Activated CD4-positive, alpha-beta T cell treated with anti-CD3 and anti-CD28 coated beads, Interleukin-2, amount 50 U/mL, for 4 hours (primary cell): ENCODE measurements around the gene LYZL1.
"Not testable (repeated sequence)": the region's sequence is repeated elsewhere in the genome, so short reads cannot be mapped to it uniquely, and the experiment has no call there.

ENCODE experiments used
- DNase-seq, 2 experiments: peaks; one replicate each; pipeline ENCODE4 v3.0.0-alpha.2; 2020

The LYZL1 gene

GRCh38 chr10:29265210-29265768 is 23.6 kb upstream of the LYZL1 start:
- no peak for DNase-seq

DNA sequence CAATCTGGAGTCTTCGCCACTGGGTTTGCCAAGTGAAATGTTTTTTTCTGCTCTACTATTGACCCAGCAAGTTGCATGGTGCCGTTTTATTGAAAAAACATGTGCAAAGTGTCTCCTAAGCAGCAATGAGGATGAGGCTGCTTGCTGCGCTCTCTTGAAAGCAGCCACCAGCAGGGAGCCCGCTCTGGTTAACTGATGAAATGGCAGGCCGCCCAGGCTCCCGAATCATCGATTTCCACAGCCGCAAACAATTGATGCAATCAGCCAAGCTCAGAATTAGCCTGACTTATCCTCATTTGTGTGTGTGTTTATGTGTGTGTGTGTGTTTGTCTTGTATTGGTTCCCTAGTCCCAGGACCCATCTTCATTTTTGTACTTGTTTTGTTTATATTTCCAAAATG is 22.2 kb upstream of the LYZL1 start:
- DNase-seq, result no peak

GRCh38 chr10:29268011-29268410 is 20.9 kb upstream of the LYZL1 start:
- DNase-seq, result no peak

DNA sequence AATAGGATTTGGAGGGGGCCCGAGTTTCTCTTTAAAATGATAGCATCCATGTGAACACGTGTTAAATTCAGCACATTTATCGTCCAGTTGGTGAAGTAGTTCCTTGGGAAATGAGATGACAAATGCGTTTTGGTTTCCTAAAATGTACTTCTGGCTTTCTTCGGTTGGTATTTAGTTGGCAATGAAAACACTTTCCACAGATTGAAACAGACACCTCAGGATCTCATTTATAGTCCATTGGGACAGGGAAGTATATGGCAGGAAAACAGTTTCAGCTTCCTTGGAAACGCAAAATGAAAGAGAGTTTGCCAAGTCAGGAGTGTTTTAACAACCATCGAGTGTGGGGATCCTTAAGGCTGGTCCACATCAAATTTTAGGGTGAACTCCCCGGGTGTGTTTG is 19.4 kb upstream of the LYZL1 start:
- no peak for DNase-seq

GRCh38 chr10:29270883-29271282 is 18.0 kb upstream of the LYZL1 start:
- DNase-seq, result no peak

DNA sequence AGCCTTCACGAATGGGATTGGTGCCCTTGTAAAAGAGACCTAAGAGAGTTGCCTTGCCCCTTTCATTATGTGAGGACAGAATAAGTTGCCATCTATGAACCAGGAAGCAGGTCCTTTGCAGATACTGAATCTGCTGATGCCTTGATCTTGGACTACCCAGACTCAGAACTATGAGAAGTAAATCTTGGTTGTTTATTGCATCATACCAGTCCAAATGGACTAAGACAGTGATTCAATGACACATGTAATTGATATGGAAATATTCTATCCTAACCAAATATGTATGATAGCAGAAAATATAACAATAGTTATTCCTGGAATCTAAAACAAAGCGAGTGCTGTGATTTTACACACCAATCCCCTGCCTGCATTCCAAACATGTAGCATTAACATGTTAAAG is 17.0 kb upstream of the LYZL1 start:
- no peak for DNase-seq

- no peak for DNase-seq
Observed at GRCh38 chr10:29273478-29273877, 15.4 kb upstream of the LYZL1 start.

DNA sequence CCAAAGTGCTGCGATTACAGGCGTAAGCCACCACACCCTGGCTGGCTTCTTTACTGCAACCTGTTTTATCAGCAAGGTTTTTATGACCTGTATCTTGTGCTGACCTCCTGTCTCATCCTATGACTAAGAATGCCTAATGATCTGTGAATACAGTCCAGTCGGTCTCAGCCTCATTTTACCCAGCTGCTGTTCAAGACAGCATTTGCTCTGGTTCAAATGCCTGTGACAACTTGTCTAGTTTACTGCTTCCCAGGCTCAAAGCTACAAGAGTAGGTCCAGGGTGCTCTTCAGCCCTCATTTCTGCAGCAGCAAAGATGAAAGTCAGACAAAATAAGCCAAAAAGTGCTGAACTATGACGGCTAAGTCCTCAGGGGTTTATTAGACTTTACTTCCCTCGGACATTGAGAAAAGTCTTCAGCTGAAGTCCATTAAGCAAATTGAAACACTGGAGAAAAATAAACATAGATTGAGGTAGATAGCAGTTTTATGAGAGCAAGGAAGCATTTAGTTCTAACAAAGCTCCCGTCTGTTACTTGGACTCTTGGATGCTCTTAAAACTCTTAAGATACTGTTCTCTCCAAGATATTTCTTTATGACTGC is 12.5 kb upstream of the LYZL1 start:
- DNase-seq, result no peak

GRCh38 chr10:29277296-29277695 is 11.6 kb upstream of the LYZL1 start:
- DNase-seq, result no peak

DNA sequence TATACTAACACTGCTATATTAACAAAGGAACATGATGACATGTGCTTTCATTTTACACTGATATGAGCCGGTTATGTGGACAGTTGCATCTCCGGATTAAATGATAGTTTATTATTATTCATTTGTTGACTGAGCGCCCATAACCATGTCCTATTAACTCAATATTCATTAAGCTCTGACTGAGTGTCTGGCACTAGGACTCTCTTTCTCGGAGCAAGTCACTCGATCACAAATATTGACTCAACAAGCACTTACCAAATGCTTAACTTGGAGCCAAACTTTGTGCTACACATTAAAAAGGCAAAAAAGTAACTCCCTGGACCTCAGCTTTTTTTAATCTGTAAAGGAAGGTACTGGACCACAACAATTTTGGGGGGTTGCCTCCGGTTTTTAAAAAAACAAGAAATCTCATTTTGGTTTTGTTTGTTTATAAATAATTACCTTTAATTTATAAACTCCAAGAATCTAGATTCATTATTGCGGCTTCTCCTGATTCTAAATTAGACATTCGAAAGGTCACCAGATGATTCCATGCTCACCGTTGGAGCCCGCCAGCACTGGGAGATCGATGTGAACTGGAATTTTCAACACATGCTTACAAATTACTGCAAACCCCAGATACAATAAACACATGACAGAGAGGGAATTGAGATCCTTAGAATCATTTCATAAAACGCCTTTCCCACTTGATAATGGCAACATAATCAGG is 8.9 kb upstream of the LYZL1 start:
- no peak for DNase-seq

- DNase-seq, result no peak
Observed at GRCh38 chr10:29280488-29280840, 8.4 kb upstream of the LYZL1 start.

DNA sequence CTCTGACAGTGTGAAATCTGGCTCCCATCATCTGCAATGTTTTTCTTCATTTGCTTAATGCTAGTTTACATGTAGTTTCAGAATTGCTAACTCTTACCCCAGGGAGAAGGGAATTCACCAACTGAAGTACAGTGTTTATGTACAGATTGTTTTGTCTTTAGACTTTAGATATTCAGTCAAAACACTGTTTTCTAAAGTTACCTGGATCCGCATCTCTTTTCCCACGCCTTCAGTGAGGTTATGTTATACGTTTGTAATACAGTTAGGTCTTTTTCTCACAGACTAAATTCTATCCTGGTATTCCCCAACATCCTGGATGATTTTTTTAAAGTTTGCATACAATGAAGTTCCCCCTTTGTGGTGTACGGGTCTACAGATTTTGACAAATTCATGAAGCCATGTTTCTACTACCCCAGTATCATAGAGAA is 3.2 kb upstream of the LYZL1 start:
- DNase-seq, result no peak

DNA sequence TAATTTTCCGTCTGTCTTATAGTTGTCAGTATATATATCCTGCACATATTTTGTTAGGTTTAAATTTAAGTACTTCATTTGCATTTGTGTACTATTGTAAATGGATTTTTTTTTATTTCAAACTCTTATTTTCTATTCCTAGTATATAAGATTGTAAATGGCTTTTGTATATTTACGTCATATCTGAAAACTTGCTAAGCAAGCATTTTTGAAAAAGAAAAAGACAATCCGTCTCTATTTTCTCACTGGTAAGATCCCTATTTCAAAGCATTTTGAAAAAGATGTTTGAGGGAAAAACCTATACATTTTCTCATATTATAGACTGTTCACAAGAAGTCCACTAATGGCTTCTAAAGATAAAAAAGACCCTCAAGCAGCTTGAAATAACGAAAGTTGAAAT is 1.2 kb upstream of the LYZL1 start:
- DNase-seq, result no peak

DNA sequence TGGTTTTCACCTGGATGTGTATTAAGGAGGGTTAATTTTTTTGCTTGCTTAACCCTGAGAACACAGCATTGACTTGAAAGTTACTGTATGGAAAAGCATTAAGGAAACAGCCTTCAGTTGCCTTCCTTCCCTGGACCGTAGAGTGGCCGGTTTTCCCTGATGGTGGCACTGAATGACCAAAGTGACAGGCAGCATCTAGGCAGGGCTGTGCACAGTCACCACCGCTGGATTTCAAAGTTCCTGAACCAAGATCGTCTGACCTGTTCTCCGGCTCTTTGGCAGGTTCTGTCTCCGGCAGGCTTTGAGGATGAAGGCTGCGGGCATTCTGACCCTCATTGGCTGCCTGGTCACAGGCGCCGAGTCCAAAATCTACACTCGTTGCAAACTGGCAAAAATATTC is 2.7 kb downstream of the LYZL1 start:
- DNase-seq, result not testable (repeated sequence)

GRCh38 chr10:29292406-29292805 is 3.5 kb downstream of the LYZL1 start:
- DNase-seq, result not testable (repeated sequence)

GRCh38 chr10:29295813-29296212 is 6.9 kb downstream of the LYZL1 start:
- no peak for DNase-seq

DNA sequence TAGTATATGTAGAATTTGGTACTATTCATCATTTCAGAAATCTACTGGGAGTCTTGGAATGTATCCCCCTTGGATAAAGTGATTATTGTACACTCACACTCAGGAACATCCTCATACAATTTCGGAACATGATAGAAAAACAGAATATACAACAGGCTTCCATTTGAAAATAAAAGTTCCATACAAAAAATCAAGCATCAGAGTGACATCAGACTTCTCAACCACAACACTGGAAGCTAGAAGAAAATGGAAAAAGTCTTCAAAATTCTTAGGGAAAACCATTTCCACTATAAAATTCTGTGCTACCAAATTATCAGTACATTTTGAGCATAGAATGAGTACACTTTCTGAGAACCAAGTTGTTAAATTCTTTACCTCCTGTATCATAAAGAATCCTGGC is 8.8 kb downstream of the LYZL1 start:
- DNase-seq, result no peak

DNA sequence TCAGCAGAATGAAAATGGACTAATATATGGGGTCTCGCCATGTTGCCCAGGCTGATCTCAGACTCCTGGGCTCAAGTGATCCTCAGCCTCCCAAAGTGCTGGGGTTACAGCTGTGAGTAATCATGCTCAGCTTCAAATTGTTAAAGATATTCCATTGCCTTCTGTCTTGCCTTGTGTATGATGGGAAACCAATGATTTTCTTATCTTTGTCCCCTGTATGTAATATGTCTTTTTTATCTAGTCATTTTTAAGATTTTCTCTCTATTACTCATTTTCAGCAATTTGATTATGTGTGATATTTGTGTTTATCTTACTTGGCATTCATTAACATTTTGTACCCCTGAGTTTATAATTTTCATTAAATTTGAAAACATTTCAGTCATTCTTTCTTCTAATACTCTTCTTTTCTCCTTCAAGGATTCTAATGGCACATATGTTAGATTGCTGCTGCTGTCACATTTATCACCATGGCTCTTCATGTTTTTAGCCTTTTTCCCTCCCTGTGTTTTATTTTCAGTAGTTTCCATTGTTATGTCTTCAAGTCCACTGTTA is 12.6 kb downstream of the LYZL1 start:
- DNase-seq, result no peak

- DNase-seq, result no peak
Observed at GRCh38 chr10:29302499-29302898, 13.6 kb downstream of the LYZL1 start.

GRCh38 chr10:29304264-29304994 is 15.6 kb downstream of the LYZL1 start:
- no peak for DNase-seq

DNA sequence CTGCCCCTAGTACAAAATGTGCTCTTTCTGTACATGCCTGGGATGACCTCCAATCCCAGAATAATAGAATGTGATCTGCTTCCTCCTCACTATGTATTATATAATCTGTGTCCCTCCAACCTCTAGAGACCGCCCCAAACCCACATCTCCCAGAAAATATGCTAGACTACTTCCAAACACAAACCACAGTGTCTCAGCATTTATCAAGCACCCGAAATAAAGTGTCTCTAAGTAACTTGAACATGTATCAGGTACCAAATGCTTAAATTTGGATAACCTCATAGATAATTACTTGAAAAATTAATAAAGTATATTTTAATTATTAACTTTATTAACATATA is 16.1 kb downstream of the LYZL1 start:
- no peak for DNase-seq

DNA sequence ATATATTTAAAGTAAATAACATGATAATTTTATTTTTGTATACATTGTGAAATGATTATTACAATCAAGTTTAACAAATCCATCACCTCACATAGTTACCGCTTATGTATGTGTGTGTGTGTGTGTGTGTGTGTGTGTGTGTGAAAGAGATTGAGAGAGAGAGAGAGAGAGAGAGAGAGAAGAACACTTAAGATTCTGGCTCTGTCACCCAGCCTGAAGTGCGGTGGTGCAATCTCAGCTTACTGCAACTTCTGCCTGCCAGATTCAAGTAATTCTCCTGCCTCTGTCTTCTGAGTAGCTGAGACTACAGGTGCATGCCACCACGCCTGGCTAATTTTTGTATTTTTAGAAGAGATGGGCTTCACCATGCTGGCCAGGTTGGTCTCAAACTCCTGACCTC is 17.8 kb downstream of the LYZL1 start:
- DNase-seq, result no peak

DNA sequence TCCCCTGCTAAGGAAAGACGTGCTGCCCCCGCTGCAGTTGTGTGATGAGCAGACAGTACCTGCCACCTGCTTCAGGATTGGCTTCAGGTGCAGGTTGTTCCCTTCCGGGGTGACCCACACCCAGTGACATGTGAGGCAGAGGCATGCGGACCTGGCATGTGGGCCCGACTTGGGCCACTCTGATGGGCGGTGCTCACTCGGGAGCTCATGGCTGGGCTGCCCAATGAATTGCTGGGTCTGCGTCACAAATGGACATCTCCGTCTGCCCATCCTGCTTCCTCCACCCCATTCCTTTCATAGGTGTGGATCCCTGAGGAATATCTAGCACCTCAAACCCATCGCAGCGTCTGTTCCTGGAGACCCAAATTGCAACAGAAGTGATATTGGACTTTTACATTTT is 19.3 kb downstream of the LYZL1 start:
- DNase-seq, result not testable (repeated sequence)

DNA sequence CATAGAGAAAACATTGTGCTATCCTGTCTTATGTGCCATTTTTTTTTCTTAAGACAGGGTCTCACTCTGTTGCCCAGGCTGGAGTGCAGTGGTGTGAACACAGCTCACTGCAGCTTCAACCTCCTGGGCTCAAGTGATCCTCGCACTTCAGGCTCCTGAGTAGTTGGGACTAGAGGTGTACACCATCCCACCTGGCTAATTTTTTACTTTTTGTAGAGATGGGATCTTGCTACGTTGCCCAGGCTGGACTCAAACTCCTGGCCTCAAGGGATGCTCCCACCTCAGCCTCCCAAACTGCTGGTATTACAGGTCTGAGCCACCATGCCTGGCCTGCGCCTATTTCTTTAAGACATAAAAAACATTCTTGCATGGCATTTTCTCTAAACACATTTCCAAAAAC is 20.6 kb downstream of the LYZL1 start:
- DNase-seq, result no peak
